T-helper 2 cell treated with Interferon-gamma antibody and Interleukin-4, amounts not matched to agents 5 μg/mL and 100 μg/mL, for 36 hours (primary cell): ENCODE results near the gene GRID1.

Experiments used
- DNase-seq: peaks from one replicate; pipeline ENCODE4 v3.0.0; 2021; ENCODE audit warnings: low spot score
- H3K27ac Mint-ChIP-seq: one replicate; pipeline ENCODE4 v1.8.0; 2021; ENCODE audit warnings: mild to moderate bottlenecking, mixed read lengths
- H3K27me3 Mint-ChIP-seq: one replicate; pipeline ENCODE4 v1.8.0; 2021; ENCODE audit warnings: low read depth, mixed read lengths
- H3K36me3 Mint-ChIP-seq: one replicate; pipeline ENCODE4 v1.8.0; 2021; ENCODE audit warnings: low read depth, mixed read lengths
- H3K4me1 Mint-ChIP-seq: one replicate; pipeline ENCODE4 v1.8.0; 2021; ENCODE audit warnings: low read depth, mixed read lengths
- H3K4me3 Mint-ChIP-seq: one replicate; pipeline ENCODE4 v1.8.0; 2022; ENCODE audit warnings: mild to moderate bottlenecking, moderate library complexity, mixed read lengths
- H3K9me3 Mint-ChIP-seq: one replicate; pipeline ENCODE4 v1.8.0; 2021; ENCODE audit warnings: mixed read lengths

Gene GRID1

DNA sequence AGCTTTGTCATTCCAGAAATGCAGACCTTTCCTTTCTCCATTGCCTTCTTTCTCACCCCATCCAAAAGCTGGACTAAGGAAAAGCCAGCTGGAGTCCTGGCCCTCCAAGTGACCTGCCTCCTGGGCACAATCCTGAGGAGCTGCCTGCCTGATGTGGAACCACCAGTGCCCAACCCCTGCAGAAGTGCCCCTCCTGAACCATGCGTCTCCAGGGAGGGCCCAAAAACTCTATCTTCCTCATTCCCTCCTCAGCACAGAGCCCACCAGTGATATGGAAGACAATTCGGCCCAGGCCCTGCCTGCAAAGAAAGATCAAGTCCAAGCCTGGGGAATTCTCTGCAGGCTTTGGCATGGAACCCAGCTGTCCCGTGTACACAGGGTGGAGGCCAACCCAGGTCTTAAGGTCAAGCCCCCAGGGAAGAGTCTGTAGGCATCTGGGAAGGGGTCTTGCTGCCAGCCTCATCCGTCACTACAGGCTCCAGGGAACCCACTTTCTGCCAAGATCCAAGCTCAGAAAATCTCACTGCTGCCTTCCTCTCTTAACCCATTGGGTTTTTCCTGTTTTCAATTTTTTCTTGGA is 3.5 kb upstream of the GRID1 start:
- H3K36me3 Mint-ChIP-seq, result no peaks in the 10 kb centered on the region
- peaks cover 53% of the 10 kb centered on the region for H3K27me3 Mint-ChIP-seq
- peaks cover 3% of the 10 kb centered on the region for H3K4me1 Mint-ChIP-seq
- H3K9me3 Mint-ChIP-seq, result no peaks in the 10 kb centered on the region
- no peak for DNase-seq
- no peak overlapping the region for H3K4me3 Mint-ChIP-seq
- no peak overlapping the region for H3K27ac Mint-ChIP-seq

DNA sequence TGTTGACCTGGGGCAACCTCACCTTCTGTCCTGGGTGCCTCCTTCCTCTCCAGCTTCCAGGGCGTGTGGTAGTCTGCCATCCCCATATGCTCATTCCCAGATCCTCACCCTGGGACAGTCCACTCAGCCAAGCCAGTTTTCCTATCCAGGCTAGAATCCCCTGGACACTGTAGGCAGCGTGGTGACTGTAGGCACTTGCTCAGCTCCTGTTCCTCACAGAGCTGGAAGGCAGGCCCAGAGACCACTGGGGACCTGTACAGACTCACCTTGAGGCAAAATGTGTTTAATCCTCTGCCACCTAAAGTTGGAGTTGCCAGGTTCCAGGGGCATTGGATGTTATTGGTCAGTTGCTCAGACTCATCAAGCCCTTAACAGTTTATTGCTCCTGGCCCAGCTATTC is 2.4 kb upstream of the GRID1 start:
- H3K27ac Mint-ChIP-seq, result no peak overlapping the region
- peaks cover 1% of the 10 kb centered on the region for H3K36me3 Mint-ChIP-seq
- H3K27me3 Mint-ChIP-seq, result peaks cover 59% of the 10 kb centered on the region
- H3K4me3 Mint-ChIP-seq, result no peak overlapping the region
- no peaks in the 10 kb centered on the region for H3K9me3 Mint-ChIP-seq
- H3K4me1 Mint-ChIP-seq, result peaks cover 5% of the 10 kb centered on the region
- DNase-seq, result no peak

DNA sequence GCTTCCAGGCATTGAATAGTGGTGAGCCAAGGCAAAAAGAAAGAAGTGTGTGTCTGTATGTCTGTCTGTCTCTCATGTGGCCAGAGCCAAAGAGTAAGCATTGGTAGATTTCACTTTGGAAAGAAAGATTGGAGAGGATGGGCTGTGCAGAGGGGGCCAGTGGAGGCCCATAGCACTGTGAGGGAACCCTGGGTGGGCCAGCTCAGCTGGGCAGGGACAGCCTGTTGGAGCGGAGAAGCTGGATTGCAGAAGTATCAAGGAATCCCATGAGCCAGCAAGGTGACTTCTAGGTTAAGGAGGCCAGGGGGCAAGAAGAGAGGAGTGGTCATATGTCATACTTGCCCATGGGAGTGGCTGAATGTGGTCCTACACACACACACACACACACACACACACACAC is 1.5 kb upstream of the GRID1 start:
- DNase-seq, result no peak
- Mint-ChIP-seq H3K27me3 (peaks cover 62% of the 10 kb centered on the region), H3K27ac (no peak overlapping the region), H3K9me3 (no peaks in the 10 kb centered on the region), H3K4me1 (peaks cover 5% of the 10 kb centered on the region), H3K4me3 (no peak overlapping the region), H3K36me3 (peaks cover 1% of the 10 kb centered on the region)

DNA sequence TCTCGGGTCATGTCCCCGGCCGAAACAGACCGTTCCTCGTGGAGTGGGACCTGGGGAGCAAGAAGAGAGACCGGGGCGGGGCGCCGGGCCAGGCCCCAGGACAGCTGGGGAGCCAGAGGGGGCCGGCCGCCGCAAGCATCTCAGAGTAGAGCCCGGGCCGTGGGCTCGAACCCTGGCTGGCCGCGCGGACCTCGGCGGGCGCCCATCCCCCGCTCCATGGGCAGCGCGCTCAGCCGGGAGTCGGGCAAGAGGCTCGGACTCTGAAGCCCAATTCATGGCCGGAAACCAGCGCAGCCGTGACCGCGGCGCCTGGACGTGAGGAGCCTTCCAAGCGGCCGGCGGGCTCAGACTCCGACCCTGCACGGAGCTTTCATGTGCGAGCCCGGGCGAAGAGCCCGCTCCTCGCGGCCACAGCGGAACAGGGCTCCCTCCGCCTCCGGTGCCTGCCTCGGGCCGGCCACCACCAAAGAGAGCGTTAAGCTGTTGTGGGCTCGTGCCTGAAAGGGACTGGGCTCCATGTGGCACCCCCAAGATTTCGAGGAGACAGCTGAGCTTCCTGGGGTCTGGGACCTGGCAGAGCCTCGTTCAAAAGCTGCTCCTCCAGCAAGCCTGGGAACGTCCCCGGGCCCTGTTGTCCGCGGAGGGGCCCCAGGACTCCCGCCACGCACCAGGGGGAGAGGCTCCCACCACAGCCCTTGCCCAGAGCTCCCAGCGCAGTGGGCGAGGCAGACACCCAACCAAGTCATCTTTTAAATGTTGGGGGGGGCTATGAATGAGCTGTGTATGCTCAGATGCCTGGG is 757 bp upstream of the GRID1 start:
- no peak overlapping the region for H3K27ac Mint-ChIP-seq
- DNase-seq, result no peak
- peaks cover 67% of the 10 kb centered on the region for H3K27me3 Mint-ChIP-seq
- no peak overlapping the region for H3K4me3 Mint-ChIP-seq
- H3K4me1 Mint-ChIP-seq, result peaks cover 5% of the 10 kb centered on the region
- no peaks in the 10 kb centered on the region for H3K9me3 Mint-ChIP-seq
- peaks cover 1% of the 10 kb centered on the region for H3K36me3 Mint-ChIP-seq

DNA sequence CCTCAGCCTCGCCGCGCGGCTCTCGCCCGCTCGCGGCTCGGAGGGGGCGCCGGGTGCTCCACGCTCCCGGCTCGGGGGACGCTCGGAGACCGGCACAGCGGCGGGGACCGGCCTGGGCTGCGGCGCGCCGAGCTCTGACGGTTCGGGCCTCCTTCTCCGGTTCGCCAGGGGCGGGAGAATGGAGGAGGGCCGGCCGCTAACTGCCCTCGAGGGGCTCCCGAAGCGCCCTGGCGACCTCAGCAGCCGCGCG is 232 bp upstream of the GRID1 start:
- Mint-ChIP-seq H3K36me3 (peaks cover 1% of the 10 kb centered on the region), H3K4me1 (peaks cover 5% of the 10 kb centered on the region), H3K4me3 (no peak overlapping the region), H3K27ac (no peak overlapping the region), H3K9me3 (no peaks in the 10 kb centered on the region), H3K27me3 (peaks cover 71% of the 10 kb centered on the region)
- no peak for DNase-seq

- peak overlapping the region; percentile 11 for H3K27ac Mint-ChIP-seq
- peaks cover 5% of the 10 kb centered on the region for H3K4me1 Mint-ChIP-seq
- no peak for DNase-seq
- H3K36me3 Mint-ChIP-seq, result peaks cover 1% of the 10 kb centered on the region
- H3K4me3 Mint-ChIP-seq, result peak overlapping the region; percentile 59
- H3K9me3 Mint-ChIP-seq, result no peaks in the 10 kb centered on the region
- peaks cover 78% of the 10 kb centered on the region for H3K27me3 Mint-ChIP-seq
Observed at GRCh38 chr10:86365346-86366032, 1.1 kb downstream of the GRID1 start.

DNA sequence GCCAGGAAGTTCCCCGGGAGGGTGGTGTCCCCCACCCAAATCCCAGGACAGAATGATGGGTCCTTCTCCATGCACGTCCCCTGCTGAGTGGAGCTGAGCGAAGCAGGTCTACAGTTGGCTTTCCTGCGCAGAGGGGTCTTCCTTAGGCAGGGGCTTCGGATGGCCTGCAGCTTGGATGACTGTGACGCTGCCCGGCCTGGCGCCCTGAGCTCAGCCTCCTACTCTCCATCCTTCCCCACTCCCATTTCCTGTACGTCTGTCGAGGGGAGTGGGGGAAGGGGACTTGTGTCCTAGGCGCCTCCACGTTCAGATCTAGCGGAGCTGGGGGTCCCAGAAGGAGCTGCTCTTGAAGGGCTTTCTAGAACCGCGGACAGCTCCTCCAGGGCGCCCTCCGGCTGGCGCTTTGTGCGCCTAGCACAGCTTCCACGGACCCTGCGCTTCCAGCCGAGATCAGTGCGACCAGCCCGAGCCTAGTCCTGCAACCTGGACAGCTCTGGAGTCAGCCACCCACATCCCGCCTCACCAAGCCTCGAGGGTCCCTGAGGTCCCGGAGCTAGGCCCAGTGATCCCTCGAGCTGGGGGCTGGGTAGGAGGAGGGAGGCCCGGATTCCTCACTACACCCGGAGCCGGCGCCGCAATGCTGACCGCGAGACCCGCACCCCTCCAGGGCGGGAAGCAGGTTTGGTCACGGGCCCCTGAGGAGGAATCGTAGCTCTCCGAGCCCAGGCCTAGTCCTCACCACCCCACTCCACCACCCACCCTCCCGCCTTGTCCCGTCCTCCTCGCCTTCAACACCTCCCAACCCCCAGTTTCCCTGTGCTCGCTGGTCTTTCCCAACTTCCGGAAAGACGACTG is 1.9 kb downstream of the GRID1 start:
- H3K36me3 Mint-ChIP-seq, result peaks cover 1% of the 10 kb centered on the region
- H3K9me3 Mint-ChIP-seq, result no peaks in the 10 kb centered on the region
- no peak overlapping the region for H3K4me3 Mint-ChIP-seq
- H3K27me3 Mint-ChIP-seq, result peaks cover 77% of the 10 kb centered on the region
- H3K4me1 Mint-ChIP-seq, result peaks cover 5% of the 10 kb centered on the region
- no peak for DNase-seq
- H3K27ac Mint-ChIP-seq, result no peak overlapping the region

GRCh38 chr10:86363833-86364490 is 2.6 kb downstream of the GRID1 start:
- Mint-ChIP-seq H3K27me3 (peaks cover 72% of the 10 kb centered on the region), H3K27ac (no peak overlapping the region), H3K4me1 (peaks cover 5% of the 10 kb centered on the region), H3K9me3 (no peaks in the 10 kb centered on the region), H3K4me3 (no peak overlapping the region), H3K36me3 (peaks cover 1% of the 10 kb centered on the region)
- no peak for DNase-seq

DNA sequence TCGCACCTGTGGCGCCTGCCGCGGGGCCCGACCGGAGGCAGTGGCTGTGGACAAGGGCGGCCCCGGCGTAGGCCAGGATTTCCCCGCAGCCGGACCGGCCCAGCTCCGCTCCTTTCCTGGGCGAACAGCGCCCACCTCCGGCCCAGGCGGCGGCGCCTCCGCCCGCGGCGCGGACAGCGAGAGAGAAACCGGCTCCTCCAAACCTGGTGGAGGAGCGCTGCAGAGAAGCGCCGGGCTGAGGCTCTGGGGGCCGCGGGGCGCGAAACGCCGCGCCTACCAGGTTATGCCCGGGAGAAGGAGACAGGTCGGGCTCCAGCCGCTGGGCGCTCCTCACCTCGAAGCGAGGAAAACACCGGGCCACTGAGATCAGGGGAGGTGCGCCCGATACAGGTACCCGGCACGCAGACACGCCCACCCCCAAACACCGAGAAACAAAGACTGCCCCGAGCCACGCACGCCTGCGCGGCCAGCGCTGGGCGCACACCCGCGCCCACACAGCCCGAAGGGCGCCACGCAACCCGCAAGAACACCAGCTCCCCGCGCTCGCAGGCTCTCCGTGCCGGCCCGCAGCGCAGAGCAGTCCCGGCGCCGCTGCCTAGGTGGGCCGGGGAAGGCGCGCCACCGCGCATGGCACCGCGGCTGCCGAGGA is 3.3 kb downstream of the GRID1 start:
- H3K27me3 Mint-ChIP-seq, result peaks cover 65% of the 10 kb centered on the region
- no peak for DNase-seq
- peaks cover 5% of the 10 kb centered on the region for H3K4me1 Mint-ChIP-seq
- no peak overlapping the region for H3K4me3 Mint-ChIP-seq
- no peaks in the 10 kb centered on the region for H3K9me3 Mint-ChIP-seq
- H3K27ac Mint-ChIP-seq, result no peak overlapping the region
- H3K36me3 Mint-ChIP-seq, result peaks cover 1% of the 10 kb centered on the region

DNA sequence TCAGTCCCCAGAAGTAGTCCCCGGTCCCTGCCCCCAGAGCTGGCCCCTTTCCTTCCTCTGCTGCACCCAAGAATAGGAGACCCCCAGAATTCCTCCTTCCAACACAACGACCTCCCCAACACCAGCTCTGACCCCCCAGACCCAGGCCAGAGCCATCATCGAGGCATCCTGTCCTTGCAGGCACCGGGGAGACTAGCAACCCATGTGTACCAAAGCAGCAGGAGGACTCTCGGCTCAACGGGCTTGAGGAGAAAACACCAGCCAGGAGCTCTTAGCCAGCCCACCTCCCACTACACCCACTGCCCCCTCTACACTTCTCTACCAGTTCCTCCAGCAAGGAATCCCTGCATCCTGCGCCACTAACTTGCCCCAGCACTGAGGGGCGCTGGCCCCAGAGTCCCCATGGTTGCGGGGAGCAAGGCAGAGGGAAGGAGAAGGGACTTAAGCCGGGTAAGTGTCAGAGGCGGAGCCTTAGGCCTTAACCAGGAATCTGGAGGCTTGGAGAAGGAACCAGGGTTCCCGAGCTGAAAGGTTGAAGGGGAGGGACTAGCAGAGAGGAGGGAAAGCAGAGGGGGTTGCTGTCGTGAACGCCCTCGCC is 3.9 kb downstream of the GRID1 start:
- Mint-ChIP-seq H3K27ac (no peak overlapping the region), H3K9me3 (no peaks in the 10 kb centered on the region), H3K27me3 (peaks cover 59% of the 10 kb centered on the region), H3K4me3 (no peak overlapping the region), H3K4me1 (peaks cover 5% of the 10 kb centered on the region), H3K36me3 (peaks cover 1% of the 10 kb centered on the region)
- DNase-seq, result no peak

- no peaks in the 10 kb centered on the region for H3K9me3 Mint-ChIP-seq
- peaks cover 55% of the 10 kb centered on the region for H3K27me3 Mint-ChIP-seq
- no peak for DNase-seq
- peaks cover 5% of the 10 kb centered on the region for H3K4me1 Mint-ChIP-seq
- H3K4me3 Mint-ChIP-seq, result no peak overlapping the region
- no peak overlapping the region for H3K27ac Mint-ChIP-seq
- H3K36me3 Mint-ChIP-seq, result peaks cover 1% of the 10 kb centered on the region
Observed at GRCh38 chr10:86362129-86362527, 4.5 kb downstream of the GRID1 start.

- Mint-ChIP-seq H3K4me1 (peaks cover 5% of the 10 kb centered on the region), H3K4me3 (no peak overlapping the region), H3K27me3 (peaks cover 55% of the 10 kb centered on the region), H3K9me3 (no peaks in the 10 kb centered on the region), H3K36me3 (peaks cover 1% of the 10 kb centered on the region), H3K27ac (no peak overlapping the region)
- no peak for DNase-seq
Observed at GRCh38 chr10:86361156-86362128, 5.2 kb downstream of the GRID1 start.
